HepG2 (cell line): ENCODE results near the gene MEIOC. TPM values are rescaled to one million over a fixed set of nuclear protein-coding genes. Genes with fewer than 3 reads are reported as not detected.

ENCODE experiments used
- DMAP1 ChIP-seq: IDR thresholded peaks from 2 replicates; pipeline ENCODE4 v1.6.1; 2016
- FOXK1 ChIP-seq: sonication (generic); formaldehyde crosslinking; IDR thresholded peaks from 2 replicates; pipeline ENCODE4 v1.4.0; 2020; ENCODE audit warnings: low read depth, missing genetic modification reagents, borderline replicate concordance
- IKZF1 ChIP-seq: fragments of 450-650 bp; IDR thresholded peaks from 2 replicates; pipeline ENCODE4 v1.7.1; 2016
- LRRFIP1 ChIP-seq: sonication (generic); formaldehyde crosslinking; conservative IDR thresholded peaks from 2 replicates; pipeline ENCODE4 v1.4.0; 2020; ENCODE audit warnings: missing genetic modification reagents
- POGZ ChIP-seq: sonication (generic); formaldehyde crosslinking; IDR thresholded peaks from 2 replicates; pipeline ENCODE4 v1.4.0; 2020; ENCODE audit warnings: mild to moderate bottlenecking, missing genetic modification reagents
- SNRNP70 ChIP-seq: fragments of 200-400 bp; formaldehyde crosslinking; IDR thresholded peaks from 2 replicates; pipeline ENCODE4 v1.6.1; 2017; ENCODE audit warnings: mild to moderate bottlenecking, low read depth, low read length, moderate library complexity
- TCF7L2 ChIP-seq: IDR thresholded peaks from 2 replicates; pipeline ENCODE4 v1.6.1; 2011; ENCODE audit warnings: mild to moderate bottlenecking, low read depth, low read length, moderate library complexity
- ZBTB34 ChIP-seq: sonication (generic); formaldehyde crosslinking; IDR thresholded peaks from 2 replicates; pipeline ENCODE4 v1.8.0; 2022; ENCODE audit warnings: mild to moderate bottlenecking, missing genetic modification reagents
- ZBTB8A ChIP-seq: sonication (generic); formaldehyde crosslinking; IDR thresholded peaks from 2 replicates; pipeline ENCODE4 v1.4.0; 2020; ENCODE audit warnings: mild to moderate bottlenecking, low read depth, missing genetic modification reagents, borderline replicate concordance
- ZNF414 ChIP-seq: sonication (generic); formaldehyde crosslinking; IDR thresholded peaks from 2 replicates; pipeline ENCODE4 v1.5.0; 2020; ENCODE audit warnings: missing genetic modification reagents
- ZXDC ChIP-seq: sonication (generic); formaldehyde crosslinking; IDR thresholded peaks from 2 replicates; pipeline ENCODE4 v1.5.0; 2020; ENCODE audit warnings: mild to moderate bottlenecking, missing genetic modification reagents
- polyA plus RNA-seq, 8 experiments: library from polyadenylated mRNA; depleted of rRNA in 3 of 8; stranded (reverse) in 7 of 8; unstranded in 1 of 8; fragments of >200 nt; fragmentation: Illumina TruSeq in 4 of 8; extraction: Trizol in 4 of 8; gene quantifications; 2 replicates each; pipeline versions ENCODE4 v1.2.1 to v1.2.3, GENCODE V29; 2011 to 2016; ENCODE audit warnings: low read depth in 4 of 8, missing spikeins in 1 of 8, mixed read lengths in 1 of 8; ENCODE audit not compliant: insufficient read depth in 1 of 8
- total RNA-seq, 5 experiments: library from RNA; depleted of rRNA; stranded (reverse); fragments of >200 nt; fragmentation: Illumina TruSeq; extraction: Trizol; gene quantifications; 2 replicates each; pipeline ENCODE4 v1.2.3, GENCODE V29; 2016; ENCODE audit warnings: low read depth in 1 of 5
- TF ChIP-seq, protein P1 (sequence below): sonication (generic); formaldehyde crosslinking; IDR thresholded peaks from 2 replicates; pipeline ENCODE4 v1.9.0; 2022; ENCODE audit warnings: low read depth, missing genetic modification reagents
- TF ChIP-seq, protein P2 (sequence below): sonication (generic); formaldehyde crosslinking; IDR thresholded peaks from 2 replicates; pipeline ENCODE4 v1.4.0; 2020; ENCODE audit warnings: missing genetic modification reagents
- TF ChIP-seq, protein P3 (sequence below): sonication (generic); formaldehyde crosslinking; IDR thresholded peaks from 2 replicates; pipeline ENCODE4 v1.4.0; 2020; ENCODE audit warnings: missing genetic modification reagents, borderline replicate concordance

Gene MEIOC
- total and polyA plus RNA-seq, 2 of the 13 experiments (the other 11 are each of a cell fraction or from before 2014, with no cell fraction given): 0.04 to 0.15 TPM

- TF ChIP-seq, protein P1, sequence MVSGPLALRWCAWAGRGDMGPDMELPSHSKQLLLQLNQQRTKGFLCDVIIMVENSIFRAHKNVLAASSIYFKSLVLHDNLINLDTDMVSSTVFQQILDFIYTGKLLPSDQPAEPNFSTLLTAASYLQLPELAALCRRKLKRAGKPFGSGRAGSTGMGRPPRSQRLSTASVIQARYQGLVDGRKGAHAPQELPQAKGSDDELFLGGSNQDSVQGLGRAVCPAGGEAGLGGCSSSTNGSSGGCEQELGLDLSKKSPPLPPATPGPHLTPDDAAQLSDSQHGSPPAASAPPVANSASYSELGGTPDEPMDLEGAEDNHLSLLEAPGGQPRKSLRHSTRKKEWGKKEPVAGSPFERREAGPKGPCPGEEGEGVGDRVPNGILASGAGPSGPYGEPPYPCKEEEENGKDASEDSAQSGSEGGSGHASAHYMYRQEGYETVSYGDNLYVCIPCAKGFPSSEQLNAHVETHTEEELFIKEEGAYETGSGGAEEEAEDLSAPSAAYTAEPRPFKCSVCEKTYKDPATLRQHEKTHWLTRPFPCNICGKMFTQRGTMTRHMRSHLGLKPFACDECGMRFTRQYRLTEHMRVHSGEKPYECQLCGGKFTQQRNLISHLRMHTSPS (CRISPR knock-in tag): no peak; the same call in 1 of the 2 replicates
- no peak for TF ChIP-seq IKZF1
- TF ChIP-seq DMAP1 (CRISPR knock-in tag): peak; percentile 78; the same call in 1 of the 2 replicates
- no peak for TF ChIP-seq TCF7L2
- peak; percentile 61; the same call in 1 of the 2 replicates for TF ChIP-seq ZBTB34 (CRISPR knock-in tag)
- TF ChIP-seq, protein P2, sequence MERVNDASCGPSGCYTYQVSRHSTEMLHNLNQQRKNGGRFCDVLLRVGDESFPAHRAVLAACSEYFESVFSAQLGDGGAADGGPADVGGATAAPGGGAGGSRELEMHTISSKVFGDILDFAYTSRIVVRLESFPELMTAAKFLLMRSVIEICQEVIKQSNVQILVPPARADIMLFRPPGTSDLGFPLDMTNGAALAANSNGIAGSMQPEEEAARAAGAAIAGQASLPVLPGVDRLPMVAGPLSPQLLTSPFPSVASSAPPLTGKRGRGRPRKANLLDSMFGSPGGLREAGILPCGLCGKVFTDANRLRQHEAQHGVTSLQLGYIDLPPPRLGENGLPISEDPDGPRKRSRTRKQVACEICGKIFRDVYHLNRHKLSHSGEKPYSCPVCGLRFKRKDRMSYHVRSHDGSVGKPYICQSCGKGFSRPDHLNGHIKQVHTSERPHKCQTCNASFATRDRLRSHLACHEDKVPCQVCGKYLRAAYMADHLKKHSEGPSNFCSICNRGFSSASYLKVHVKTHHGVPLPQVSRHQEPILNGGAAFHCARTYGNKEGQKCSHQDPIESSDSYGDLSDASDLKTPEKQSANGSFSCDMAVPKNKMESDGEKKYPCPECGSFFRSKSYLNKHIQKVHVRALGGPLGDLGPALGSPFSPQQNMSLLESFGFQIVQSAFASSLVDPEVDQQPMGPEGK (CRISPR knock-in tag): no peak
- 0 out of 2 replicates have a peak, but pooled peaks have one; percentile 9 for TF ChIP-seq ZNF414 (CRISPR knock-in tag)
- TF ChIP-seq ZBTB8A: no peak
- peak; percentile 88 for TF ChIP-seq POGZ (CRISPR knock-in tag)
- TF ChIP-seq FOXK1 (CRISPR knock-in tag): peak; percentile 75
- TF ChIP-seq, protein P3, sequence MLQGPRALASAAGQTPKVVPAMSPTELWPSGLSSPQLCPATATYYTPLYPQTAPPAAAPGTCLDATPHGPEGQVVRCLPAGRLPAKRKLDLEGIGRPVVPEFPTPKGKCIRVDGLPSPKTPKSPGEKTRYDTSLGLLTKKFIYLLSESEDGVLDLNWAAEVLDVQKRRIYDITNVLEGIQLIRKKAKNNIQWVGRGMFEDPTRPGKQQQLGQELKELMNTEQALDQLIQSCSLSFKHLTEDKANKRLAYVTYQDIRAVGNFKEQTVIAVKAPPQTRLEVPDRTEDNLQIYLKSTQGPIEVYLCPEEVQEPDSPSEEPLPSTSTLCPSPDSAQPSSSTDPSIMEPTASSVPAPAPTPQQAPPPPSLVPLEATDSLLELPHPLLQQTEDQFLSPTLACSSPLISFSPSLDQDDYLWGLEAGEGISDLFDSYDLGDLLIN (CRISPR knock-in tag): no peak
- TF ChIP-seq ZXDC (CRISPR knock-in tag): peak; percentile 0; the same call in 1 of the 2 replicates
- TF ChIP-seq SNRNP70: no peak
- no peak for TF ChIP-seq LRRFIP1 (CRISPR knock-in tag)
These were observed 52.4 kb downstream of the MEIOC start, which contains the start of gene DBF4B (continued) for GRCh38 chr17:44708401-44709263.
